ENCODE results near the gene FGFR3. TPM values are rescaled to one million over a fixed set of nuclear protein-coding genes. Genes with fewer than 3 reads are reported as not detected.

Gene FGFR3
- total RNA-seq, 1 experiment from 2014 or later, result 0.62 TPM

DNA sequence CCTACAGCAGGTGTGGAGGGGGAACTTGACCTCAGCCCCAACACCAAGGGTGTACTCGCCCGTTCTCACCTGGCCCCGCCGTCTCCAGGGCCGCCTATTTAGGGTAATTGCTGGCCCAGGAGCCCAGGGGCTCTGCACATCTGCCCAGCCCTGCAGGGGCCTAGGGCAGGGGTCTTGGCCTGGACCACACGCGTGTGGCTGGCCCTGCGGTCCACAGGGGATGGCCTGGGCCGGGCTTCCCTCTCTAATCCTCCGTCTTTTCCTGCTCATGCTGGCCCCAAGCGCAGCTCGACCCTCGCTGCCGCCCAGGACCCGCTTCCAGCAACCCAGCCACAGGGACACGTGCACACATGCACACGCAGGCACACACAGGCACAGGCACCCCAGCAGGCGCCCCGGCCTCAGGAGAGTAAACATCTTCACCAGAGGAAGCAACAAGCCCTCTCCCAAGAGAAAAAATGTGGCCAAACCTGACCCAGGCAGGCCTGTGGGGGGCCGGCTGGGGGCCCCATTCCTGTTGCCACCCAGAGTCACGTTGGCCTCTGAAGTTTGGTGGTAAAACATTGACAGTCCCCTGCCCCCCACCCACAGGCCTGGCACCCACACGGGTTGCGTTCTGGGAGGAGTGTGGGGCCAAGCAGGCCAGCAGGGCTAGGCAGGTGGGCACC, 24.6 kb upstream of the FGFR3 start:
- DNase-seq (ENCODE audit: extremely low read depth, low read depth), result no peak

DNA sequence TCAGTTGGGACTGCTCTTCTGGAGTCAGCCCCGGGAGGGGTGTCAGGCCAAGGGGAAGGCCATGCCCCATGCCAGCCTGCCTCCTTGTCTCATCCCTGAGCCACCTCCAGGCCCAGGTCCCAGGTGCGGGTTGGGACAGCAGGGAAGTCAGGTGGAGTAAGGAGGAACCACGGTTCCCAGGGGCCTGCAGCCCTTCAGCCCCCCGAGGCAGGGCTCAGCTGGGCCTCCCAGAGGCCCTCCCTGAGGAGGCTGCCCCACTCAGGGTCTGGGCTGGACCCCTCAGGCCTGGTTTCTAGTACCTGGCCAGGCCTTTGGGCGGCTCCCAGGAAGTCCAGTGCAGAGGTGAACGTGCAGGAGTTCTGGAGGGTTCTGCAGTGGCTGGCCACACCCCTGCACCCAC, 23.4 kb upstream of the FGFR3 start:
- no peak for DNase-seq (ENCODE audit: extremely low read depth, low read depth)

GRCh38 chr4:1770245-1770644, 22.8 kb upstream of the FGFR3 start:
- no peak for DNase-seq (ENCODE audit: extremely low read depth, low read depth)

GRCh38 chr4:1770791-1771231, 22.3 kb upstream of the FGFR3 start:
- no peak for DNase-seq (ENCODE audit: extremely low read depth, low read depth)

GRCh38 chr4:1771555-1772305, 21.4 kb upstream of the FGFR3 start:
- DNase-seq (ENCODE audit: extremely low read depth, low read depth), result no peak

GRCh38 chr4:1772853-1773538, 20.1 kb upstream of the FGFR3 start:
- no peak for DNase-seq (ENCODE audit: extremely low read depth, low read depth)

- DNase-seq (ENCODE audit: extremely low read depth, low read depth), result no peak
These were observed 19.3 kb upstream of the FGFR3 start for GRCh38 chr4:1773754-1774153.

- no peak for DNase-seq (ENCODE audit: extremely low read depth, low read depth)
These were observed 17.2 kb upstream of the FGFR3 start for GRCh38 chr4:1775731-1776500.

GRCh38 chr4:1776521-1777161, 16.5 kb upstream of the FGFR3 start:
- no peak for DNase-seq (ENCODE audit: extremely low read depth, low read depth)

DNA sequence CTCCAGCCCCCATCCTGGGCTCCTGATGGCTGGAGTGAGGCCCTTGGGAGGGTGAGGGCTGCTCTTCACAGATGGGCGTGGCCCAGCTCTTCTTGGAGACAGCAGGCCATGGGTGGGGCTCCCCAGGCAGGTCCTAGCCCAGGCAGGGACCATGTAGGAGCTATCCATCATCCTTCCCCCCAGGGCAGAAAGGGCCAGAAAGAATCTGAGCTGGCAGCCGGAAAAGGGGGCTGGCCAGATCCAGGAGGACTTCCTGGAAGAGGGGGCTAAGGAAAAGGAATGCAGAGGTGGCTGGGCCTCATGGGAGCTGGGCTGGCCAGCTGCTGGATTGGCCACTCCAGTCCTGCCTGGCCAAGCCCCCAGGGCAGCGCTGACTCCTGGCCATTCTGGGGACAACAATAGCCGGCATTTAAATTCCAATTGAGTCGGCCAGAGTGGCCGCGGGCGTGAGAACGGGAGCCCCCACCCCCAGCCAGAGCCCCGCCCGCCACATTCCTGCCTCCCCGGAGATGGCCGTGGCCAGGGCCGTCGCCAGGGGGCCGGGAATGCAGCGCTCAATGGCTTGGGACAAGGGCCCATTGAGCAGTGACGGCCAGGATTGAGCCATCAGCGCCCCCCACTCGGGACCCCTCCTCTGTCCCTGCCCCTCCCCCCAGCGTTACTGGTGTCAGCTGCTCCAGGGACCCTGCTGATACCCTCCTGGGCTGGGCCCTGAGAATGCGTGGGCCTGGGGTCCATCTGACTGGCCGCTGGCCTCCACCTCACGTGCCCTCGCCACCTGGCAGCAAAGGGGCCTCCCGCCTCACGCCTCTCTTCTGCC, 15.1 kb upstream of the FGFR3 start:
- DNase-seq (ENCODE audit: extremely low read depth, low read depth), result no peak

DNA sequence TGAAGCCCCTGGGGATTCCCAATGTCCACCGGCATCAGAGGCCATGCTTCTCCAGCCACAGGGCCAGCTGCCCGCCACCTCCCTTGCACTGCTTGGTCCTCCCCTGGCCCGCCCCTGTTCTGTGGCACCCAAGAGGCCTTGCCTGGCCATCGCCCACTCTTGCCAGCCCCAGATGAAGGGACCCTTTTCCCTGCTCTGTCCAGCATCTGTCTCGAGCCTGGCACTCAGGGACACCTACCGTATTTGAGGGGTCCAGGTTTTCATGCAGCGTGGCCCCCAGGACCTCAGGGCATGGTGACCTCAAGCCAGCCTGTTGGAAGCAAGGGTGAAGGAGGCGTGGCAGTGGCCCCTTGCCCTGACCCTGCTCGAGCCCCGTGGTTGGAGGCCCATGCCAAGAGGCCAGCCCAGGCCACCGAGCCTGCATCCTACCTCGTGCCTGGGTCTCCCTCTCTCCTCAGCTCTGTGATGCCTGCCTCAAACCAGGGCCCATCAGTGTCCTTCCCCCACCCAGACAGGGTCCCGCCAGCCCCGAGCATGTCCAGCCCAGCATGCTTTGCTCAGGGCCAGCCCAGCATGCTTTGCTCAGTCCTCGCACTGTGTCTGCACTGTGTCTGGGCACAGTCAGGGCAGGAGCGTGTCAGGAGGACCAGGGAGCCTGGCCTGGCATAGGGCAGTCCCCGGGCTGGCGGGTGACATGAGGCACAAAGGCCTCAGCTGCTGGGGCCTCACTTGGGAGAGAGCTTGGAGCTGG, 14.3 kb upstream of the FGFR3 start:
- no peak for DNase-seq (ENCODE audit: extremely low read depth, low read depth)

- no peak for DNase-seq (ENCODE audit: extremely low read depth, low read depth)
These were observed 13.3 kb upstream of the FGFR3 start for GRCh38 chr4:1779588-1780382.

- no peak for DNase-seq (ENCODE audit: extremely low read depth, low read depth)
These were observed 12.7 kb upstream of the FGFR3 start for GRCh38 chr4:1780435-1780834.

DNA sequence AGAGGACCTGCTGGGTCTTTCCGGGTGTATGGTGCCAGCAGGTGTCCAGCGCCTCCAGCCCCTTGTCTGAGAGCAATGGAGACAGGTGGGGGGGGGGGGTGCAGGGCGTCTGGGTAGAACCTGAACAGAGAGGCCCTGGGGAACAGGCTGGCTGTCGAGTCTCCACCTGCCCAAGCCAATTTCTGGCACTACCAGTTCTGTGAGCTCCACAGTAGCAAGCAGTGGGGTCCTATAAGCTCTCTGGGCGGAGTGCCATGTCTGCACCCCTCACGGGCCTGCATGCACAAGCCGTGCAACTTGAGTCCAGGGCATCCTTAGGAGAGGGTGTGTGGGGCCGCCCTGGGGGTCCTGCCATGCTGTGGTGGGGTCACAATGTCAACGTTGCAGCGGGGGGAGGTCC, 10.1 kb upstream of the FGFR3 start:
- no peak for DNase-seq (ENCODE audit: extremely low read depth, low read depth)

DNA sequence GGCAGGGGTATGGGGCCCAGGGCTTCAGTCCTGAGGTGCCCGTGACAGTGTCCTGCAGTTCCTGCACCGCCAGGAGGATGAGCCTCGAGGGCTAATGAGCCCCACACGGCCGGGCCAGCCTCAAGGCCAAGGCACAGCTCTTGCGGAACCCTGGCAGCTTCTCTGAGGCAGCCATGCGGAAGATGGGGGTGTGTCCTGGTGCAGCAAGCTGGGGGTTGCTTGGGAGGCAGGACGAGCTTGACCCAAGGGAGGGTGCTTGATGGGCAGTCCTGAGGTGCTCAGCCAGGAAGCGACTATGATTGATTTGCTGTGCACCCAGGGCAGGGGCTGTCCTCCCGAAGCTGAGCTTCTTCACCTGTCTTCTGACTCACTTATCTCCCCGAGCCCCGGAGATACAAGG, 9.1 kb upstream of the FGFR3 start:
- DNase-seq (ENCODE audit: extremely low read depth, low read depth), result no peak

- no peak for DNase-seq (ENCODE audit: extremely low read depth, low read depth)
These were observed 8.7 kb upstream of the FGFR3 start for GRCh38 chr4:1784395-1784788.

DNA sequence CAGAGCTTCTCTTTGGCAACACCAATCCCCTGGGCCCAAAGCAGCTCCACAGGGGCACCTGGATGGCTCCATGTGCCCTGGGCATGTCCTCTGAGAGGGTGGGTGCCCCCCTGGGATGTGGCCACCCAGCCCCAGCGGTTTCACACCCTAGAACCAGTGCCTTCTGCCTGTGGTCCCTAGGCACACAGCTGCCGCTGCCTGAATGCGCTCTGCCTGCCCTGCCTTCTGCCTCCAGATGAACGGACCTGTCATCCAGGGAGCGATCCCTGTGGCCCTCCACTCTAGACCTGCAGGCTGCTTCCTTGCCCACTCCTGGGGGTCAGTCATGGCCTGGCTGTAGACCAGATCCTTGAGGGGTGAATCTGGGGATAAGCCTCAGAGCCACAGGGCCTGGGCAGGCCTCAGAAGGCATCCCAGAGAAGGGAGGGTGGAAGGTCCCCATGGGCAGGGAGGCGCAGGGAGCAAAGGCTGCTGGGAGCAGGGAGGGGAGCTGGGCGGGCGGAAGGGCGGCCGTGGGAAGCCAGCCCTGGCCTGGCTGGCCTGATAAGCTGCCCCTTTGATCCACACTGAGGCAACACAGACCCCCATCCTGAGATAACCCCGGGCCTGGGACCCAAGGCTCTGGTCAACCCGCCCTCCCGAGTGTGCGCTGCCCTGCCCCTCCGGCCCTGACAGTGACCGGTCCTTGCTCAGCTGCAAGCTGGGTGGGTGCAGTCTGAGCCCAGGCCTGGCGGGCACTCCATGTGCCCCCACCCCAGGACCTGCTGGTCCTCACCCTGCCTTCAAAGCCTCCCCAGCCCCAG, 8.1 kb upstream of the FGFR3 start:
- no peak for DNase-seq (ENCODE audit: extremely low read depth, low read depth)
